ENCODE measurements around the gene COL20A1. TPM values are rescaled to one million over a fixed set of nuclear protein-coding genes. Genes with fewer than 3 reads are reported as not detected.

COL20A1 gene
- total RNA-seq, 1 donor from 2014 or later: not detected

DNA sequence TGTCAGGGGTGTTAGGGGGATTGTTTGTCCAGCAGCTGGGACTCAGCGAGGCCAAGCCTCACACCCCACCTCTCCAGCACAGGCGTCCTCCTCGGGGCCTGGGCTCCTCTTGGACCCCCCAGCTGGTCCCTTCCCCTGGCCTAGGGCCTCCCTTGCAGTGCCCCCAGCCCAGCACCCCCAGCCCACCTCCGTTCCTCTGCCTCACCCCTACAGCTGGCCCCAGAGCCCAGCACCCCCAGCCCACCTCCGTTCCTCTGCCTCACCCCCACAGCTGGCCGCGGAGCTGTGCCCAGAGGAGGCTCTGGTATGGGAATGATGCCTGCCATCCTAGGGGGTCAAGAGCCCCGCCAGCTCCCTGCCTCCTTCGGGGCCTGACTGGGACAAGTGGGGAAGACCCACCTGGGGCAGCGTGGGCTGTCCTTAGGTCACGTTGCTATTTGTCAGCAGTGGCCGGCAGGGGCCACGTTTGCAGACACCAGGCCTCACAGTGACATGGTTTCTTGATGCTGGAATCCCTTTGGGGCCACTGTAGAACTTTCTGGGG lies 7.9 kb upstream of the COL20A1 start:
- Histone ChIP-seq H3K9me3 (replicated peaks) (no peaks in the 10 kb centered on the region), H3K27ac (replicated peaks) (no peak overlapping the region), H3K4me1 (peaks cover under 1% of the 10 kb centered on the region), H3K4me3 (no peak overlapping the region), H3K27me3 (ENCODE audit: low read depth) (no peaks in the 10 kb centered on the region), H3K36me3 (peaks cover 66% of the 10 kb centered on the region)
- DNase-seq: no peak
- TF ChIP-seq, protein P1, sequence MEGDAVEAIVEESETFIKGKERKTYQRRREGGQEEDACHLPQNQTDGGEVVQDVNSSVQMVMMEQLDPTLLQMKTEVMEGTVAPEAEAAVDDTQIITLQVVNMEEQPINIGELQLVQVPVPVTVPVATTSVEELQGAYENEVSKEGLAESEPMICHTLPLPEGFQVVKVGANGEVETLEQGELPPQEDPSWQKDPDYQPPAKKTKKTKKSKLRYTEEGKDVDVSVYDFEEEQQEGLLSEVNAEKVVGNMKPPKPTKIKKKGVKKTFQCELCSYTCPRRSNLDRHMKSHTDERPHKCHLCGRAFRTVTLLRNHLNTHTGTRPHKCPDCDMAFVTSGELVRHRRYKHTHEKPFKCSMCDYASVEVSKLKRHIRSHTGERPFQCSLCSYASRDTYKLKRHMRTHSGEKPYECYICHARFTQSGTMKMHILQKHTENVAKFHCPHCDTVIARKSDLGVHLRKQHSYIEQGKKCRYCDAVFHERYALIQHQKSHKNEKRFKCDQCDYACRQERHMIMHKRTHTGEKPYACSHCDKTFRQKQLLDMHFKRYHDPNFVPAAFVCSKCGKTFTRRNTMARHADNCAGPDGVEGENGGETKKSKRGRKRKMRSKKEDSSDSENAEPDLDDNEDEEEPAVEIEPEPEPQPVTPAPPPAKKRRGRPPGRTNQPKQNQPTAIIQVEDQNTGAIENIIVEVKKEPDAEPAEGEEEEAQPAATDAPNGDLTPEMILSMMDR (IDR thresholded peaks at IDR 0.05; ENCODE audit: borderline replicate concordance): no peak
- intact Hi-C loops (cut with micrococcal nuclease): no loop called here

DNA sequence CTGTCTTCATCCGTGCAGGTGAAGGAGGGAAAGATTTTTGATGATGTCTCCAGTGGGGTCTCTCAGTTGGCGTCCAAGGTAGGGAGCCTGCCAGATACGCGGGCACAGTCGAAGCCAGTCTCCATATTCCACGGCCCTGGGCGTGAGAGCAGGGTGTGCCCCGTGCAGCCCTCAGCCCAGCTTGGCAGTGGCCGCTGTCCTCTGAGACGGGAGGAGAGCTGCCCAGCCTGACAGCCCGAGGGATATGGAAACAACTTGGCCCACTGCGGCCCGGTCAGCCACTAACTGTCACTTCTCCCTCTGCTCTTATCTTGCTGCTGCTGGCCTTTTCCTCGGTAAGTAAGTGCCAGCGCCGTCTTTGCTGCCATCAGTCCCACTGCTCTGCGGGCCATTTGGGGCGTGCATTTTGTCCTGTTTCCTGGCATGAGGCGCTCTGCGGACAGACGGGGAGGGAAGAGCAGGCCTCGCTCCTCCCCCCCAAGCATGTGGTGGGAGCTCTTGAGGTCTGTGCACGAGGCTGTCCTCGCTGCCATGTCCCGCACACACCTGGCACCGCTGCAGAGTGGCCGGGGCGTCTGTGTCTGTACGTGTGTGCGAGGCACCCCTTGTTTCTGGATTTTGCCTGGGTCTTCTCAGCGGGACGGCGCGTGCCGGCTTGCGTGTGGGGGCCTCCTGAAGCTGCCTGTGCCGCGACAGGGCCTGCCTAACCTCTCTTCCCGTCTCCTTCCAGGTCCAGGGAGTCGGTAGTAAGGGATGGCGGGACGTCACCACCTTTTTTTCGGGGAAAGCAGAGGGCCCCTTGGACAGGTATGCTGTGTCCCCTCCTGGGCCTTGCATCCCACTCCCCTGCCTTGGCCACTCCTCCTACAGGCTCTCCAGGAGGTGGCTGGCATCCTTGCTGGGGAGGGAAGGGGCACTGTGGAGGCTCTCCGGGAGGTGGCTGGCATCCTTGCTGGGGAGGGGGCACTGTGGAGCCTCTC lies 7.1 kb upstream of the COL20A1 start:
- Histone ChIP-seq H3K27me3 (ENCODE audit: low read depth) (no peaks in the 10 kb centered on the region), H3K4me3 (no peak overlapping the region), H3K36me3 (peaks cover 58% of the 10 kb centered on the region), H3K27ac (replicated peaks) (no peak overlapping the region), H3K9me3 (replicated peaks) (no peaks in the 10 kb centered on the region), H3K4me1 (peaks cover 5% of the 10 kb centered on the region)
- TF ChIP-seq, protein P1 (IDR thresholded peaks at IDR 0.05; ENCODE audit: borderline replicate concordance): no peak
- intact Hi-C loops (cut with micrococcal nuclease): no loop called here
- DNase-seq: no peak

DNA sequence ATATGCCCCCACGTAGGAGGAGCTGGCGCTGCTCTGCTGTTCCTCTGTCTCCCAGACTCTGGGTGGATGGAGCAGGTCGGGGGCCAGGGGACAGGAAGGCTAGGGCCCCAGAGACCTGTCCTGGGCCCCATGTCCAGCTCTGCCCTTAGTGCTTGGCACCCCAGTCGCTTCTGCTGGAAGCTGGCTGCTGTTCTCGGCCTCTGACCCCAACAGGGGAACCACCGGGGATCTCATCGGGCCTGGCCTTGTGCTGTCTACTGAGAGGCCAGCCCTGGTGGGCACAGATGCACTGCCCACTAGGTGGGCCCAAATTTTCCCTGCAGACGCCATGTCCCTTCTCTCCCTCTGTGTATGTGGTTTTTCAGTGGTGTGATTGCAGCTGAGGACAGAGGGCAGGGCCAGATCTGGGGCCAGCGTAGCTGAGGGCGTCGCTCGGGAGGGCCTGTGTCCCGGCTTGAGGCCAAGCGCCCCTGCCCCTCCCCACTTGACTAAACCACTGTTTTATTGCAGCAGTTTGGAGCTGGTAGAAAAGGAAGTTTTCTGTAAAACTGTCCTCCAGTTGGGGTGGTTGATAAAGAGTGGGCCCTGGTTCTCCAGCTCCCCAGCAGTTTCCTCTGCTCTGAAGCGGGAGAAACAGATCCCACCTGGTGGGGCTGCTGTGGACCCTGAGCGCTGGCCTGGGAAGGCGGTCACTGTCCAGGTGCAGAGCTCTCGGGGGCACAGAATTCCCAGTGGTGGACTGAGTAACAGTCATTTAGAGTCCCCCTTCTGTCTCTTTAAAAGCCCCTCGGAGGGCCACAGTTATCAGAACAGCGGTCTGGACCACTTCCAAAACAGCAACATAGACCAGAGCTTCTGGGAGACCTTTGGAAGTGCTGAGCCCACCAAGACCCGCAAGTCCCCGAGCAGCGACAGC lies 5.9 kb upstream of the COL20A1 start:
- no peak overlapping the region for H3K27ac ChIP-seq (replicated peaks)
- H3K27me3 ChIP-seq (ENCODE audit: low read depth): no peaks in the 10 kb centered on the region
- TF ChIP-seq, protein P1 (IDR thresholded peaks at IDR 0.05; ENCODE audit: borderline replicate concordance): no peak
- H3K4me3 ChIP-seq: no peak overlapping the region
- no peaks in the 10 kb centered on the region for H3K9me3 ChIP-seq (replicated peaks)
- peaks cover 9% of the 10 kb centered on the region for H3K4me1 ChIP-seq
- no peak for DNase-seq
- intact Hi-C loops (cut with micrococcal nuclease): no loop called here
- peaks cover 52% of the 10 kb centered on the region for H3K36me3 ChIP-seq

DNA sequence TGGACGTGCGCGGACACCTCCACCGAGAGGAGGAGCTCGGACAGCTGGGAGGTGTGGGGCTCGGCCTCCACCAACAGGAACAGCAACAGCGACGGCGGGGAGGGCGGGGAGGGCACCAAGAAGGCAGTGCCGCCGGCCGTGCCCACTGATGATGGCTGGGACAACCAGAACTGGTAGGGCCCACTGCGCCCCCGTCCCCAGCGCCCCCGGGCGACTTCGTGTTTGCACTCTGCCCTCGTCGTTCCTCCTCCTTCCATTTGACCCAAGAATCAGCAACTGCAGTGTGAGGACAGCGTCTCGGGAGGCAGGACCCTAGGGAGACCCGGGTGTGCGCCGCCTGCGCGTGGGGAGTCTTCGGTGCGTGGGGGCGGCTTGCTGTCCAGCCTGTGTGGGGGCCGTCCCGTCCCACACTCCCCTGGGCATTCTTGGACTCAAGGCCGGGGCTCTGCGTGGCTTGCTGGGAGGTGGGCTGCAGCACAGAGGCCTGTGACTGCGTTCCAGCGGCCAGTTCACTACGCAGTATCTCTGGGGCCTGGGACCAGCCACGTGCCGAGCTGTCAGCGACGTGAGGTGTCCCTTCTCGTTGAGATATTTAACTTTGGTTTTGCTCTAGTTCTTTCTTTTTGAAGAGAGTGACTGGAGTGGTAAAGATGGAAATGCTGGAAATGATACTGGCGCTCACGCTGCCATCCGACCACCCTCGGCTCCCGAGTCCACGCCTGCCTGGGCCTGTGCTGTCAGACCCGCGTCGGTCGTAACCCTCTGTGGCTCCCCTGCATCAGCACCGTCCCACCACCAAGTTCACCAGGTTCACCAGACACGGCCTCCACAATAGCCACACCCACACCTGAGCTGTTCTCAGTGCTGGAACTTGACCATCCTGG lies 5.0 kb upstream of the COL20A1 start:
- no peak for DNase-seq
- TF ChIP-seq, protein P1 (IDR thresholded peaks at IDR 0.05; ENCODE audit: borderline replicate concordance): no peak
- intact Hi-C loops (cut with micrococcal nuclease): no loop called here
- H3K36me3 ChIP-seq: peaks cover 45% of the 10 kb centered on the region
- peaks cover 9% of the 10 kb centered on the region for H3K4me1 ChIP-seq
- H3K27me3 ChIP-seq (ENCODE audit: low read depth): peaks cover under 1% of the 10 kb centered on the region
- H3K9me3 ChIP-seq (replicated peaks): no peaks in the 10 kb centered on the region
- H3K27ac ChIP-seq (replicated peaks): no peak overlapping the region
- H3K4me3 ChIP-seq: no peak overlapping the region
